Measurements from ENCODE around the gene TUBAL3.
"Not testable (repeated sequence)": the region's sequence is repeated elsewhere in the genome, so short reads cannot be mapped to it uniquely, and the experiment has no call there.

Gene TUBAL3

DNA sequence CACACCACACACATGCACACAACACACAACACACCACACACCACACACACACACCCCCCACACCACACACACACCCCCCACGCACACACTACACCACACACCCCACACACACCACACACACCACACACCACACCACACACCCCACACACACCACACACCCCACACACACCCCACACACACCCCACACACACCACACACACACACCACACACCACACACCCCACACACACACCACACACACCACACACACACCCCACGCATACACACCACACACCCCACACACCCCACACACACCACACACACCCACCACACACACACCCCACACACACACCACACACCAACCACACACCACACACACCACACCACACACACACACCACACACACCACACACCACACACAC lies 23.4 kb downstream of the TUBAL3 start:
- no peak for DNase-seq (ENCODE audit: low read depth in 4 of 4, low spot score in 1 of 4)

DNA sequence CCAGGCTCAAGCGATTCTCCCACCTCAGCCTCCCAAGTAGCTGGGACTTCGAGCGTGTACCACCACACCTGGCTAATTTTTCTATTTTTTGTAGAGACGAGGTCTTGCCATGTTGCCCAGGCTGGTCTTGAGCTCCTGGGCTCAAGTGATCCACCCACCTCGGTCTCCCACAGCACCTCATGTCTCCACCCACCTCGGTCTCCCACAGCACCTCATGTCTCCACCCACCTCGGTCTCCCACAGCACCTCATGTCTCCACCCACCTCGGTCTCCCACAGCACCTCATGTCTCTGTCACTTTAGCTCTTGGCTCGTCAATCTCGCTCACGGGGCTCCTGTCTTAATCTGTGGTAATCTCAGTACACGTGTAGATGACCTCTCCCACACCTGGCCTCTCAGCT lies 24.2 kb downstream of the TUBAL3 start:
- DNase-seq (ENCODE audit: low read depth in 4 of 4, low spot score in 1 of 4), result not testable (repeated sequence)

DNA sequence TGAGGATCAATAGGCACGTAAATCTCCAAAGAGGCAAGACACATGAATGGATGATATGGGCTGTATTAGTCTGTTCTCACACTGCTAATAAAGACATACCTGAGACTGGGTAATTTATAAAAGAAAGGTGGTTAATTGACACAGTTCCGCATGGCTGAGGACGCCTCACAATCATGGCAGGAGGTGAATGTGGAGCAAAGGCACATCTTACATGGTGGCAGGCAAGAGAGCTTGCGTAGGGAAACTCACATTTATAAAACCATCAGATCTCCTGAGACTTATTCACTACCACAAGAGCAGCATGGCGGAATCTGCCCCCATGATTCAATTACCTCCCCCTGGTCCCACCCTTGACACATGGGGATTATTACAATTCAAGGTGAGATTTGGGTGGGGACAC lies 25.4 kb downstream of the TUBAL3 start:
- not testable (repeated sequence) for DNase-seq (ENCODE audit: low read depth in 4 of 4, low spot score in 1 of 4)

DNA sequence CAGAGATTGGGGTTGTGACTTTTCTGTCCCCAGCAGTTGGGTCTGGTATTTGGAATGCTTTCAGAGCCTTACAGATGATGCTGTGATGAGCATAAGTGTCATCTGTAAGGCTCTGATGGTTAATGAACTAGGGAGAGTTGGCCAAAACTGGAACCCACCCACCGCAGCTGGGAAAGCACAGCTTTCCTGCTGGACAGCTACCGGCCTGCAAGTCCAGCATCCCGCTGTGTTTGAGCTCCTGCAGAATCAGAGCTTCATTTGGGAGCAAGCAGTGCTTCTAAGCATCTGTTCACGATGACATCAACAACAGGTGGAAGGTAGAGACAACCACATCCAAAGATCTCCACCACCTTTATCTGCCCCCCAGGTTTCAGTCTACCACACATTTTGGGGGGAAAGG lies 28.2 kb downstream of the TUBAL3 start:
- DNase-seq (ENCODE audit: low read depth in 4 of 4, low spot score in 1 of 4), result no peak

DNA sequence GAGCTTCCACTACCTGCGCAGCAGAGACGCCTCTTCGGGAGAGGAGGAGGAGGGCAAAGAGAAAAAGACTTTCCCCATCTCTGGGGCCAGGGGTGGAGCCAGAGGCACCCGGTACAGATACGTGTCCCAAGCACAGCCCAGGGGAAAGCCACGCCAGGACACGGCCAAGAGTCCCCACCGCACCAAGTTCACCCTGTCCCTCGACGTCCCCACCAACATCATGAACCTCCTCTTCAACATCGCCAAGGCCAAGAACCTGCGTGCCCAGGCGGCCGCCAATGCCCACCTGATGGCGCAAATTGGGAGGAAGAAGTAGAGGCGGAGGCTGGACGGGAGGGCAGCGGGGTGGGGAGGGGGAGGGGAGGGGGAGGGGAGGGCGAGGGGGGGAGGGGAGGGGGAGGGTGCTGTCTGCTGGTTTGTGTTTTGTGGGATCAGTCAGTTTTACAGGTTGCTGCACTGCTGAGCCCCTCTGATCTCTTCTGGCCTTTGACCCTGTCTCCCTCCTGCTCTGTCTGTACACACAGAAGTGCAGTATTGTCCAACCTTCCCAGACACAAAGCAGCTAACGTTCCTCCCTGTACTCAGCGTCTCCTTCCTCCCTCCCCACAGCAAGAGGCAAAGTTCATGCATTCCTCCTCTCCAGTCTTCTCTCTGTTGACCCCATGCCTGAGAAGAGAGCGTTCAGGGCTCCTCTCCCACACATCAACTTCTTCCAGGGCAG lies 30.6 kb downstream of the TUBAL3 start:
- no peak for DNase-seq (ENCODE audit: low read depth in 4 of 4, low spot score in 1 of 4)

DNA sequence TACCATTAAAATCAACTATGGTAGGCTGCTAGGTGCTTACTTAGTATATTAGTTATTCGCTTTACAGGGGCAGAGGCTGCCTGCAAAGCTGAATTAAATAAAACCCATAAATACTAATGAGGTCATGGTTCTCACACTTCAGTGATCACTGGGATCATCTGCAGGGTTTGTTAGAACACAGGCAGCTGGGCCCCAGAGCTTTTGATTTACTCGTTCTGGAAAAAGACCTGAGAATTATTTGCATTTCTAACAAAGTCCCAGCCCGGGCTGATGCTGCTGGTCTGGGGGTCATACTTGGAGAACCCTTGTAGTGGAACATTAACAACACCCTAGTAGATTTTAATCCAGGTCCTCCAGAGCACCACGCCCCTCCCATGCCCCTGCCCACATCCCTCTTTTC lies 31.3 kb downstream of the TUBAL3 start:
- DNase-seq (ENCODE audit: low read depth in 4 of 4, low spot score in 1 of 4), result no peak

DNA sequence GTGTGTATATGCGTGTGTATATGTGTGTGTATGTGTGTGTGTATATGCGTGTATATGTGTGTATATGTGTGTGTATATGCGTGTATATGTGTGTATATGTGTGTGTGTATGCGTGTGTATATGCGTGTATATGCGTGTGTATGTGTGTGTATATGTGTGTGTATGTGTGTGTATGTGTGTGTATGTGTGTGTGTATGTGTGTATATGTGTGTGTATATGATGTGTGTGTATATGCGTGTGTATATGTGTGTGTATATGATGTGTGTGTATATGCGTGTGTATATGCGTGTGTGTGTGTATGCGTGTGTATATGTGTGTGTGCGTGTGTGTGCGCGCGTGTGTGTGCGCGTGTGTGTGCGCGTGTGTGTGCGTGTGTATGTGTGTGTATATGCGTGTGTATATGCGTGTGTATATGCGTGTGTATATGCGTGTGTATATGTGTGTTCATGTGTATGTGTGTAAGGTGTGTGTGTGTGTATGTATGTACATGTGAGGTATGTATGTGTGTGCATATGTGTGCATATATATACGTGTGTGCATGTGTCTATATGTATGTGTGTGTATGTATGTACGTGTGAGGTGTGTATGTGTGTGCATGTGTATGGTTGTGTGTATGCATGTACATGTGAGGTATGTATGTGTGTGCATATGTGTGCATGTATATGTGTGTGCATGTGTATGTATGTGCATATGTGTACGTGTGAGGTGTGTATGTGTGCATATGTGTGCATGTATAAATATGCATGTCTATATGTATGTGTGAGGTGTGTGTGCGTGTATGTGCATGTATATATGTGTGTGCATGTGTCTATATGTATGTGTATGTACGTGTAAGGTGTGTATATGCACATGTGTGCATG lies 33.9 kb downstream of the TUBAL3 start:
- DNase-seq (ENCODE audit: low read depth in 4 of 4, low spot score in 1 of 4), result no peak

DNA sequence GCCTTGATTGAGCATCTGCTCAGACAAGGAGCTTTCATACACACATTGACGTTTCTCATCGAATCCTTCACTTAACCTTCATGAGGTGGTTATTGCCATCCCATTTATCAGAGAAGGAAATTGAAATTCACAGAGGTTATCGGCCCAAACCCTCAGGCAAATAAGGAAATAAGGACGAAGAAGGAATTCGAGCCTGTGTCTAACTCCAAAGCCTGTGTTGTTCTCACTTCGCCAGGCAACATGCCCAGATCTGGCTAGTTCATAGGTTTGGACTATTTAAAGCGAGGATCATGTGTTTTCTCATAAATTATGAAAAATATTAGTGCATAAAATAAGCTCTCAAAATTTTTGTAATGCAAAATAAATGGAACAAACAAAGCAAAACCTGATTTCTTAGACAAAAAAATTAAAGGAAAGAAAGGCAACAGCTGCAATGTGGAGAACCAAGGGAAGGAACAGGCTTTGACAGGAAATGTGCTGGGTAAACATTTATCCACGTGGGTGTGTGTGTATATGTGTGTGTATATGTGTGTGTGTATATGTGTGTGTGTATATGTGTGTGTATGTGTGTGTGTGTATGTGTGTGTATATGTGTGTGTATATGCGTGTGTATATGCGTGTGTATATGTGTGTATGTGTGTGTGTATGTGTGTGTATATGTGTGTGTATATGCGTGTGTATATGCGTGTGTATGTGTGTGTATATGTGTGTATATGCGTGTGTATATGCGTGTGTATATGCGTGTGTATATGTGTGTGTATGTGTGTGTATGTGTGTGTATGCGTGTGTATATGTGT lies 35.1 kb downstream of the TUBAL3 start:
- no peak for DNase-seq (ENCODE audit: low read depth in 4 of 4, low spot score in 1 of 4)

DNA sequence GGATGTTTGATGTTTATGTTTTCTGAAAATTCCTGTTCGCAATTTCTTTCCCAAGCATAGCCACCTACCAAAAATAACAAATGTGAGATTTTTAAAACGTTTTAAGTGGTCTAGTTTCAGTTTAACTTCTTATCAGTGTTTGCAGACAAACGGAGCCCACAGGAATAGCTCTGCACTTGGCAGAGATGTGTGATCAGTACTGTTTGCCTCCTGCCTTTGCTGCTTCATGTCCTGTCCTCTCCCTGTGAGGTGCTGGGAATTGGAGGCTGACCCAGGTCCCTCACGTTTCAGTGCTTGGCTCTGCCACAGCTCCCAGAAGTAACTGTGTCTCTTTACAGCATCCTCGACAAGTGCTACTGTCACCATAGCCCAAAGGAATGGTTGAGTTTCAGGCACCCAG lies 38.7 kb downstream of the TUBAL3 start:
- no peak for DNase-seq (ENCODE audit: low read depth in 4 of 4, low spot score in 1 of 4)

DNA sequence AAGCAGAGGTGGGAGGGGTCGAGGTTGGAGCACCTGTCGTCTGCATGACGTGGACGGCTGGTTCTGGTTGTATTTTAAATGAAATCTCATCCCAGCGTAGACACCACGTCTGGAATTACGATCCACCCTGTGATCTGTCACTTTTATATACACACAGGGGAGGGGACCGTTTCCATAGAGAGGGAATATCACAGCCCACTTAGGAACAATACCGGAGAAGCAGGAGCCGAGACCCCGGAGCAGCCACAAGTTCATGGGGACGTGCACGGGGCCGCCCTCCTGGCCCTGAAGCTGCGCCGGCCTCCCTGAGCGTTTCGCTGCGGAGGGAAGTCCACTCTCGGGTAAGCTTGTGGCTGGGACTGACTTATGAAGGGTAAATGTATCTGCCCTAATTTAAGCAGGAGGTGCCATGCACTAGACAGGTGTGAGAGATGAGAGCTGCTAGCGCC lies 39.7 kb downstream of the TUBAL3 start, which contains the start of gene UCN3:
TSS of gene UCN3 (plus strand) at position 77 of the 449 bp plus-strand sequence. CDS start 8,755 bp downstream, outside the sequence.
- no peak for DNase-seq (ENCODE audit: low read depth in 4 of 4, low spot score in 1 of 4)

DNA sequence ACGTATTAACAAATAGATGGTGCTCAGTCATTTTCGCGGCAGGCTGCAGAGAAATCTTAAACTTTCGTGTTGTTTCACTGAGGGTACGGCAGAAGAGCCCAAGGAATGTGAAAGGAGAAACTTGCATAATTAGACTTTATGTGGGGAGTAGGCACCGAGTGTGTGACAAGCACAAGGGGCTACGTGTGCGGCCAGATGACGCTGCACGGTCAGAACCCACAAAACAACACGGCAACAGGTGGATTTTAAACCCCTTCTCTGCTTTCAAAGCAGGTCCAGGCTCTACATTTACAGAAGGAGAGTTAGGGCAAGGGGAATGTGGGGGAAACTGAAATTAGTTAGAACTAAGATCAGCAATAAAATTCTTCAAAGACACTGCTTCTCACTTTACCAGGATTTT lies 40.3 kb downstream of the TUBAL3 start:
- no peak for DNase-seq (ENCODE audit: low read depth in 4 of 4, low spot score in 1 of 4)

DNA sequence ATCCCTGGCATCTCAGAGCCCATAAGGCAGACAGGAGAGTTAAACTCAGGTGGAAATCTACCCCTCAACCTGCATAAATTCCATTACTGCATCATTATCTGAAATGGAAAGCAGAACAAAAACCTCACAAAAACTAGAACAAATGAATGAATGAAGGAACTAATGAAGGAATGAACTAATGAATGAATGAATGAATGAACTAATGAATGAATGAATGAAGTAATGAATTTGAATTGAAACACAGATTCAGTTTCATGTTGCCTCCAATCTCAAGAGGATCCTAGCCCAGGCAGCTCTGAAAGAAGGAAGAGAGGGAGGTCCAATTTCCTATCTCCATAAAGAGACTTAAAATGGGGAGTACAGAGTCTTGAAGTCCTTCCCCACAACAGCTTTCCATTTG lies 41.8 kb downstream of the TUBAL3 start:
- DNase-seq (ENCODE audit: low read depth in 4 of 4, low spot score in 1 of 4), result no peak

DNA sequence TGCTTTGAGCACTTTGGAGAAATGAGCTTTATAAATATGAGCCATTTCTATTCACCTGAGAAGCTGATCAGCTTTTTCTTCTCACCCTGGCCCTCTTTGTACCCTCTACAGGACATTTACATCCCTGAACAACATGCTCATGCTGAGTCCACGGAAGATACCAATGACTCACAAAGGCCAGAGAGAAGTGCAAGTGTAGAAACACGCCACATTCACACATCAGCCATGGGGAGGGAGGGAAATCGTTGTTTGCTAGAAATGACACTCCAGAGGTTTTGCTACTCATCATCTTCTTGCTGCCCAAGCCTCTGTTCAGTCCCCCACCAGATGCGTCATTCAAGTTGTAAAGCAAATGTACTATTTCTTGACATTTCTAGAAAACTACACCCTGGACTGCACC lies 42.7 kb downstream of the TUBAL3 start:
- no peak for DNase-seq (ENCODE audit: low read depth in 4 of 4, low spot score in 1 of 4)

DNA sequence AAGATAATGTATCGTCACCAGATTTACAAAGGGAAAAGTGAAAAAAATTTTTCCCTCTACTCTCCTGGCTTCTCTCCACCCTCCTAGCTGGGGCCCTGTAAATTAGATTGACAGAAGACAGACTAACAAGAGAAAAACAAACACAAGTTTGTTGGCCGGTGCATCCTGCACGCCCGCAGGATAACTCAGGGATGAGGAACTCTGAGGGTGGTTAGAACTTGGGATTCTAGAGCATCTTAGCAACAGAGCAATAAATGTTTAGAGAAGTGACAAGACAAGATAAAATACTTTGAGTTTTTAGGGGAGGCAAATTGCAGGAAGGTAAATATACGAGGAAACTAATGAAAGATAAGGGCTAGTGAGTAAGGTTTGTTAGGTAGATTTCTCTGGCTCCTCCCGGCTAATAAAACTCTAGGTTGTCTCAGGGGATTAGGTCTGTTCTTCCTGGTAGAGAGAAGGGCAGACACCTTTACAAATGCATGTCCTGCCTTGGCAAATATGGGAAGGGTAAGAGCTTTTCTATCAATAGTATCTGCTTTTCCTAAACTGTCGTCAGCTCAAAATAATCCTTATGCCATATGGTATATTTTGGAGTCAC lies 44.2 kb downstream of the TUBAL3 start:
- no peak for DNase-seq (ENCODE audit: low read depth in 4 of 4, low spot score in 1 of 4)

DNA sequence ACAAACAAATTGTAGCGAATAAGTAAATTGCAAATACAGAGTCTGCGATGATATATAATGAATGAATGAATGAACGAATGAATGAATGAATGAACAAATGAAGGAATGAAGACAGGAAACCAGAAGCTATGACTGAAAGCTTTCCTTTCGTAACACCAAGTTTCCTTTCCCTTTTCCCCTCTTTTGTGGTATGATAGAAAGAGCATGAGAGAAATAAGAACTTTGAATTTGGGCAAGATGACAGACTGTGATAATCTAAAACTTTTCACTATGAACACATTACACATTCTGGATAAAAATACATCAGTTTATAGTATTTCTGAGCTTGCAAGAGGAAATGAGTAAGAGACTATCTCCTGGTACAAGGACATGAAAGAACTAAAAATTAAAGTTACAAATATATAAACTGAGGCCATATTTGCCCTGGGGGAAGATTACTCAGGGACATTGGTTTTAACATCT lies 48.3 kb downstream of the TUBAL3 start:
- no peak for DNase-seq (ENCODE audit: low read depth in 4 of 4, low spot score in 1 of 4)

DNA sequence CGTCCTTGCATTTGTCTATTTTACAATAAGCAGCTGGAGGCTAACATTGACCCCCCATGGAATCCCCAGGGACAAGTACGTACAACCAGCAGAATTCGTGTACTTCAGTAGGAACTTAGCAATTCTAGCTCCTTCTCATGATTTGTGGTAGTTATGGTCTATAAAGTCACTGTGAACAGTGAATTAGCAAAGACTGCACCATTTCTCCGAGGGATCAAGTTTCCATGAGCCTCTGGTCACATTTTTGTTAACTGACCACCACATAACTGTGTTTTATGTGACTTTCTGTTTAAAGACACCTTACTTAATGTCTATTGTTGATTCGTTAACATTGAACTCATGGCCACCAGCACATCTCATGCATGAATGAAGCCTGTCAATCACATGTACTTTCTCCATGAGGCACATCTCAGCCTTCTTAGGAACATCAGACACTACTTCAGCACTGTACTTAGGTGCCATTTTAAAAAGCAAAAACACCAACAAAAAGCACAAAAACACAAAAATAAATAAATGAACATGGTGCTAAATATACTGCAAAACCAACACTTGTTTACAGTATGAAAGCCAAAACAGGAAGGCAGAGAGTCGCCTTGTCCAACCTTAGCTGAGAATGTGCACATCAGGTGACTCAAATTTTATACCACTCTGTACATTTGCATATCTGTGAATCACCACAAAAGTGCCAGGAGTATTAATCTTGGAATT lies 48.9 kb downstream of the TUBAL3 start:
- DNase-seq (ENCODE audit: low read depth in 4 of 4, low spot score in 1 of 4), result no peak

DNA sequence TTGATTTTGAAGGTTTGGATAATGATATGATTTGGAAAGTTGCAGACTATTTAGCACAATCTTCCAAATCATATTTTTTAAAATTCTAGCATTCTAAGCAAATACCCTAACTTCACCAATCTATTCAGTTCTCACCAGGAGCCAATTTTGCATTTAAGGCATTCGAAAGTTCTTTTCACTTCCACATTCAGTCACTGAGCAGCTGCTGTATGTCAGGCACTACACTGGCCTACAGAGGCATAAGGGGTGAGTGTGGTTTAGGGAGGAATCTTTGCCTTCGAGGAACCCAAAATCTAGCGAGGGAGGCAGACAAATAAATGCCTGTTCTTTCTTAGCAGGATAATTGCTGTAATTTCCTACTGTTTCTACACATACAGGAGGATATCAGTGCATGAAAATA lies 50.6 kb downstream of the TUBAL3 start:
- DNase-seq (ENCODE audit: low read depth in 4 of 4, low spot score in 1 of 4), result no peak

DNA sequence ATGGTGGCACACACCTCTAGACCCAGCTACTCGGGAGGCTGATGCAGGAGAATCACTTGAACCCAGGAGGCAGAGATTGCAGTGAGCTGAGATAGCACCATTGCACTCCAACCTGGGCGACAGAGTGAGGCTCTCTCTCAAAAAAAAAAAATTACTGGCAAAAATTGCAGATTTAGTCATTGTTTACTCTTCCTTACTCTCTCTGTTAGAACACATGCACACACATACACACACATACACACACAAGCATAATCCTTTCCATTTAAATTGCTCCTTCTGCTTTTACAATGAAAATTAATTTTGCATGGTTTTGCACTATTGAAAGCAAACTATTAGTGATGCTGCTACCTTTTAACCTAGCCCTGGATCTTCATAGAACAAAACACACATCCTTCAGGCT lies 55.3 kb downstream of the TUBAL3 start:
- no peak for DNase-seq (ENCODE audit: low read depth in 4 of 4, low spot score in 1 of 4)

DNA sequence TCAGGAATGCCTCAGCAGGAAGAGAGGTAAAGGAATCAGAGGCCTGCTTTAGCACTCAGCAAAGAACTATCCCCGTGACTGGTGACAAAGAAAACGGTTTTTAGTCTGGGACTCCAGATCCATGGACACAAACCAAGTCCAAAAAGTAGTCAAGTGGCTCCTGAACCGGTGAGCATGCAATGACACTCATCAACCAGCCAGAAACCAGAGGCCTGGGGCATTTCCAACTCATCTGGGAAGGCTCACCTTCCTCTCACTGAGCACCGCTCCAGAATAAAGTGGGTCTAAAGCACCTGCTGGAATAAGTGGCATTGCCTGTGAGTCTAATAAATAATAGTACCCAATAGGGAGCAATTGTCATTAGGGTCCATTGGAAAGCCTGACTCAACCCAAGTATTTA lies 57.7 kb downstream of the TUBAL3 start:
- DNase-seq (ENCODE audit: low read depth in 4 of 4, low spot score in 1 of 4), result no peak

DNA sequence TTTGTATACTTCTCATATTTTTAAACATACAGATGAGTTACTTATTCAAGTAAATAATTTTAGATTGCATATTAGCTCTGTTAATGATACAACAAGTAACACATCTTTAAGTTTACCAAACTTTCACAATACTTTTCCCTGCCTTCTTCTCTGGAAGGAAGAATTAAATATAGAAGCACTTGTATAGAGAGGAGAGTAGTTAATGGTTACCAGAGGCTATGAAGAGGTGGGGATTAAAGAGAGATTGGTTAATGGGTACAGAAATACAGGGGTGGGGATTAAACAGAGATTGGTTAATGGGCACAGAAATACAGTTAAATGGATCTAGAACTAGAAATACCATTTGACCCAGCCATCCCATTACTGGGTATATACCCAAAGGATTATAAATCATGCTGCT lies 59.9 kb downstream of the TUBAL3 start:
- DNase-seq (ENCODE audit: low read depth in 4 of 4, low spot score in 1 of 4), result no peak
